T-helper 1 cell (primary cell): ENCODE results near the gene TP53I11.
A peak's percentile ranks its signal among the peaks of the same experiment; 100 is the strongest.

Experiments used
- DNase-seq, 5 donors: peaks; one replicate each; pipeline ENCODE4 v3.0.0-alpha.2; 2012 to 2020
- total RNA-seq, 4 donors: gene quantifications; one replicate each; lab custom pipeline; 2026; lab: John Stamatoyannopoulos, UW

TP53I11 gene, protein sequence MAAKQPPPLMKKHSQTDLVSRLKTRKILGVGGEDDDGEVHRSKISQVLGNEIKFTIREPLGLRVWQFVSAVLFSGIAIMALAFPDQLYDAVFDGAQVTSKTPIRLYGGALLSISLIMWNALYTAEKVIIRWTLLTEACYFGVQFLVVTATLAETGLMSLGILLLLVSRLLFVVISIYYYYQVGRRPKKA
- total RNA-seq: 2.3 to 4.6 (median 3.1) reads per million in 4 donors

DNA sequence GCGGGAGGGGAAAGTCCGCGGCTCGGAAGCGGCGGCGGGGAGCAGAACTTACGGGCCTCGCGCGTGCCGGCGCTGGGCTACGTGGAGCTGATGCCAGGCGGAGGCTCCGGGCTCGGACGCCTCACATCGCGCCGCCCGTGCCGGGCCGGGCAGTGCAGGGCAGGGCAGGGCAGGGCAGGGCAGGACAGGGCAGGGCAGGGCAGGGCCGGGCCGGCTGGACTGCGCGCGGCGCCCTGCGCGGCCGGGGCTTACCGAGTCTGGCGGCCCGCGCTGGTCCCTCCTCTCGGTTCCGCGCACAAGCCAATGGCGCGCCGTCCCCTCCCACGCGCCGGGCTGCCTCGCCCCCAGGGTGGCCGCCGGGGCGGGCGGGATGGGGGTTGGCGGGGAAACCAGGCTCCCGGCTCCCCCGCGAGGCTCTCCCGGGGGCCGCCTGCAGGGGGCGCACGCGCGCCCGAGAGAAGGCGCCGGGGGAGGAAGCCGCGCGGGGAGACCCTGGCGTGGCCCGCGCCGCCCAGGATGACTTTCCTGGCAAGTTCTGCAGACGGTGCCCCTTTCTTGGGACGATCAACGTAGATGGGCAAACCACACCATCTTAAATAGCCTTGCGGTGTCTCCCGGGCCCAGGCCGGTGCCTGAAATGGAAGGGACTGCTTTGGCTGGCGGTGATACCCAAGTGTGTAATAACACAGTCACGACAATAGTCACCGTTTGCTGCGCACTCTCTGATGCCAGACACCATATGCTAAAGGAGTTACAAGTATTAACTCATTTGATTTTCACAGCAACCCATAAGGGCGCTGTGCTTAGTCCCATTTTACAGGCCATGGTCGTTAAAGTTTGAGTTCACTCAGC is at the start of gene TP53I11:
Gene TP53I11 (minus strand): TSS at position 259 of the 852 bp plus-strand sequence. CDS start 12,548 bp downstream, outside the sequence.
- DNase-seq: peak; percentile 20 to 46 (median 27)

DNA sequence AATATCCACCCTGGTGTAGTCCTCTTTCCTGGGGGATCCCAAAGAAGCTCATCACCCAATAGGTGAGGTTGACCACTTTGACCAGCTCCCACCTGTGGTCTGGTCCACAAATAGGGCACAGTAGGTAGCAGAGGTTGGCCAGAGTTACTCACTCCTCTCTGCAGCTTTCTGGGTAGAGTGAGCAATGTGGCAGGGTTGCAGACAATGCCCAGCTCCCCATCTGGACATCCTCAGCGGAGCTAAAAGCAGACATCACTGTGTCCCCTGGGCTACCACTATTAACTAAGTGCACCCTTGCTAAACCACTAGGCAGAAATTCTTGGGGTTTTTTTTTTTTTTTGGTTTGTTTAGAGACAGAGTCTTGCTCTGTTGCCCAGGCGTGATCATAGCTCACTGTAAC is 48.4 kb upstream of the TP53I11 start:
- DNase-seq: no peak

DNA sequence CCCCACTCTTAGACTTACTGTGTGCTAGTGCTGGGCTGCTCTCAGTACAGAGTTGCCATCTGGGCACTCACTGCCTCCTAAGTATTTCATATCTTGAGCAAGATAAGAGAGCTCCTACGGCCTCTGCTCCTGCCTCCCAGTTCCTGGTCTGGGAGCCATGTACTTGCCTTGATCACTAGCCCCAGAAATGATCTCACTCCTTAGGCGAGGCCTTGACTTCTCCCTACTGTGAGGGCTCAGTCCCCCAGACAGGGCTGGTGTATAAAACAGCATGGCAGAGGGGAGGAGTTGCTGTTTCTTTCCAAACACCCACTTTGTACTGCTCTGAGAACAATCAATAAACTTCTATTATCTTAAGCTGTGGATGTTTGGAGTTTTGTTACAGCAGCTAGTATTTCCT is 47.4 kb upstream of the TP53I11 start:
- DNase-seq: no peak

DNA sequence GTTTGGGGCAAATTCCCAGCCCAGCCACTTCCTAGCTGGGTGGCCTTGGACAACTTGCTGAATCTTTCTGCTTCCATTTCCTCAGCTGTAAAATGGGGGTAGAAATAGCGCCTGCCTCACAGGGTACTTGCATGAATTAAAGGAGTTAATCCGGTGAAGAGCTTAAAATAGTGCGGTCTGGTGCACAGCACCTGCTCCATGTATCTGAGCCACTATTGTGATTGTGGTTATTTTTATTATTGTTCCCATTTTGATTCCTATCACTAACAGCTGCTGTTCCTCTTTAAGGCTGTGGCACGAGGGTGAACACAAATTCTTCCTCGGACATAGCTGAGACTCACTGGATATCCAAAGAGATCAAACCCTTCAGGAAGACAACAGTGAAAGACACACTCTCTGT is 46.9 kb upstream of the TP53I11 start:
- no peak for DNase-seq

DNA sequence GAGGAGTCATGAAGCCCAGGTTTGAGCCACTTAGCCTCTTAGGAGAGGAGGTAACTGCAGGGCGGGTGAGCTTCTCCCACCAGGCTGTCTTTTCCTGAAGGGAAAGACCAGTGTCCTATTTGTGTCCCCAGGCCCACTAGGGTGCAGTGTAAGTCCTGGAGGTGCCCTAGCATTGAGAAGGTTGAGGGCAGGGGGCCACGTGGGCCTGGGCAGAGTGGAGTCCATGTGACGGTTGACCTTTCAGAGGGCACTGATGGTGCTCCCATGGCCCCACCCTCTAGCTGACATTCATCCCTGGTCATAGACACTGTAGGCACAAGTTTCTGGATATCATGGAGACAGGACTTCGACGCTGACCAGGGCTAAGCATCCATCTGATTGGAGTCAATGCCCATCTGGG is 44.1 kb upstream of the TP53I11 start:
- no peak for DNase-seq

DNA sequence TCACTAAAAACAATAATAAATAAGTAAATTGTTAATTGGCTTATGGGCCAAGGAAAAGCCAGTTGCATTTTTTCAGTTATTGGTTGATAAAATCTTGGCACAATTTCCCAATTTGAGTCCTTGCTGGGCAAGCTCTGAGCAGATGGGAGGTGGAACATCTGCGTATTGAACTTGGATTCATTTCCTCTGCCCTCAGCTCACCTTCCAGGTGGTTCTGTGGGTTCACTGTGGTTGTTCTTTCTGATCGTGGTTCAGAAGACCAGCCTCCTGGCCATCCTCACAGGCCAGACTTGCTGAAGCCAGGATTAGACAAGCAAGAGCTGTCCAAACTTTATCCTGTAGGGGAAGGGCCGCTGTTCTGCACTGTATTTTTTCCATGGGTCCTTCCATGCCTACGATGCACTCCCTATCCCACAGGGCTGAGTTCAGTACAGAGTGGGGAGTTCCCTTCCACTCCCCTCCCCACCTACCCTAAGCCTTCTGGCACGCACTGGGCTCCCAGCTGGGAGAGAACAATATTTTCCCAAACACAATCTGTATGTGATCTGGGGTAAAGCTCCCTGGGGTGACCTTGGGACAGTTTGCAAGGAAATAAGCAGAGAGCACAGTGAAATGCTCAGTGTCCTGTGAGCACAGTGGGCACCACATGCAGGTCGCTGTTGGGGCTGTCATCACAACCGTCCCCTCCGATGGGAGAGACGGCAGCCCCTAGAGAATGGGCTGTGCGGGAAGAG is 43.5 kb upstream of the TP53I11 start:
- no peak for DNase-seq

DNA sequence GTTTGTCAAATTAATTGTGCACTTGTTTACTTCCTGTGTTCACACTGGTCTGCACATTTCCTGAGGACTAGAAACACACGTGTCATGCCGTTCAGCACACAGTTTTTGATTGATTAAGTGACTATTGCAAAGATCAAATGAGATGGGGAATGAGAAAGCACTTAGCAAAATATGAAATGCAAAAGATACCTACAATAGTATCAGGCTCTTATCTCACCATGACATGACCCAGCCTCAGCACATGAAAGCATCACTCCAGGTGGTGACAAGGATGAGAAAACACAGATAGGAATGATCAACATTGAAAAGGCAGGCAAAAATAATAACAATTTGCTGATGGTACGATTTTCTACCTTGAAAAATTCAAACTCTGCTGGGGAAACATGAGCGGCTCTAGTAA is 42.1 kb upstream of the TP53I11 start:
- DNase-seq: no peak

DNA sequence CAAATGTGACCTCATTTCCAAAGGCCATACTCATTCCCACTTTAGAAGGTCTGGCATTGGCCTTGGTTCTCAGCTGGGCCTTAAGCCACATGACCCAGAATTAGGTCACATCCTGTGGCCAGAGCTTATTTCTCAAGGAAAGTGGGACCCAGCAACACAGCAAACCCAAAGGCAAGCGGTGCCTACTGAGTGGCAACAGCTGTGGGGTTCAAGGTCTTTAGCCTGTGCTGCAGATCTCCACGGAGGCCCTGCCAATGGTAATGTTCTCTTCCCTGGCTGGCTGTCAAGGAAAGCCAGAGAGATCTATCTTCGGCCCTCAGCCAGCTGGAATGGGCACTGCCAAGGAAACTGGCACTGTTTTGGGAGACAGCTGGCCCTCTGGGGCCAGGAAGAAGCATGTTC is 41.5 kb upstream of the TP53I11 start:
- no peak for DNase-seq

DNA sequence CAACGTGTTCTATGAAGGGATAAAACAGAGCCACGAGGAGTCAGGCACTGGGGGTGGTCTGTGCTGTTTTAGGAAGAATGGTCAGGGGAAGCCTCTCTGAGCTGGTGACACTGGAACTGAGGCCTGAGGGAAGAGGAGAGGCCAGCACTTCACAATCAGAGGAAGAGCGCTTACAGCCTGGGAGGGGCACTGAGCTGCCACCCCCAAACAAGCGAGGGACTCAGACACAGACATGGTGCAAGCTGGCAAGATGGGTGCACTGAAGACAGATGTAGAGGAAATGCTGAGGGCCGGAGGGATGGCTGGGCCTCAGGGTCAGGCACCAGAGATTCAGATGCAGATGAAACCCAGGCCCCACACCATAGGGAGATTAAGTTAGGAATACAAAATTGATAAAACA is 40.0 kb upstream of the TP53I11 start:
- DNase-seq: no peak

DNA sequence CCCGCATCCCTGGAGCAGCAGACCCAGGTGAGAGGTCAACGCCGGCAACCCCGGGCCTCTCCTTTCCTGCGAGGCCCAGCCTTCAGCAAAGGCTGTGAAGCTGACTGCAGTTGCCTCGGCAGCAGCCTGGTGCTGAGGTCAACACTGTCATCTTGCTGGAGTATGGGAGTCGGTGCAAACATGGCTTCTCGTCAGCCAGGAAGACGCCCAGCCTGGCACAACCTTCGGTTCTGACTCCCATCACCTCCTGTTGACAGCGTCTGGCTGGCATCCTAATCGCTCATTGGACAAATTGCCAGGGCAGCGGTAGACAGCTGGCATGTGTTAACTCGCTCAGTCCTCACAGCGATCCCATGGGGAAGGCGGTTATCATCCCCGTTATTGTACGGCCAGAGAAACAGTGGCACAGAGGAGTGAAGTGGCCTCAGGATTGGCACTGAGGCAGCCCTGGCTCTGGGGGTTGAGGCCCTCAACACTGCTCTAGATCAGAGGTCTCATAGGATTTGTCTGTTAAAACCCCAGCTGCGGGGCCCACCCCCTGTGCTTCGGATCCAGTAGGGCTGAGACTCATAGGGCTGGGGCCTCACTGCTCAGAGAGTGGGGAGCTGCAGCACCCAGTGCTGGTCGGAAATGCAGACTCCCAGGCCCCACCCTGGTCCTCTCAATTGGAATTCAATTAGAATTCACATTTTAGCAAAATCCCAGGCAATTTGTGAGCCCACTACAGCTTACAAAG is 39.3 kb upstream of the TP53I11 start:
- DNase-seq: no peak

DNA sequence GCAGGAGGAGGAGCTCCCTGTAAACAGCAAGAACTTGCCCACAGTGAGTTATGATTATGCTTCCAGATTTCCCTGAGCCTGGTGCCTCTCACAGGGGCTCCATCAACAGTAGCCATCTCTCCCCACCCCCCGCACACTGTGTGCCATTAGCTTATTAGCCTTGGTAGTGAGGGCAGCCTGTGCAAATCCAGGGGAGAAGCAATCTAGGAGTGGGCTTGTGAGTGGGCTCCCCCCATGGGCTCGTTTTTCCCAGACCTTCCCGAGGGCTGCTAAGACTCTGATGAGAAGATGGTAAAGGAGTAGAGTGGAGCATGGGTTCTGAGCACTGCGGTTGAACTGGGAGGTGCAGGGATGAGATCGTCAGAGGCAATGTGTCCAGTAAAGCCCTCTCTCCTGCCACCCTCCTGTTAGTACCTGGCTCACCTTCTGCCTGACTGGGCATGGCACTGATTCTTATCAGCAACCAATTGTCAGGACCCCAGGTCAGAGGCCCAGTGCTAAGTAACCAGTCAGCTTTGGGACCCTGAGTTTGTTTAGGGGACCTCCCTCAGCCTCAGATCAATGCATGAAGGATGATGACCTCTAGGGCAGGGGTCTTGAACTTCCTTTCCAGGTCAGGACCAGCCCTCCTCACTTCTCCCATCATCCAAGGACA is 38.4 kb upstream of the TP53I11 start:
- no peak for DNase-seq

DNA sequence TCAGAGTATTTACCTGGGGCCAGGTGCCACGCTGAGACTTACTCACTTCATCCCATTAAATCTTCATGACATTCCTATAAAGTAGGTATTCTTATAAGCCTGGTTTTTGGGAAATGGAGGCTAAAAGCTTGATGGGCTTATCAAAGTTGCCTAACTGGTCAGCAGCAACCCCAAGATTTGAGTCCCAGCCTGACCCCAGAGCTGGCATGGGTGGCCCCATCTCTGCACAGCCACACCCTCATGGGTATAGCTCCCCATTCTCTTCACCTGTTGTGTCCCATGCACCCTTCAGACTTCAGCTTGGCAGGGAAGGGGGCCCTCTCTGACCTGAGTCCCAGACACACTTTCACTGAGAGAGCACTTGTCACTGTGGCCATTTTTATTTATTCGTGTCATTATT is 37.4 kb upstream of the TP53I11 start:
- DNase-seq: no peak

DNA sequence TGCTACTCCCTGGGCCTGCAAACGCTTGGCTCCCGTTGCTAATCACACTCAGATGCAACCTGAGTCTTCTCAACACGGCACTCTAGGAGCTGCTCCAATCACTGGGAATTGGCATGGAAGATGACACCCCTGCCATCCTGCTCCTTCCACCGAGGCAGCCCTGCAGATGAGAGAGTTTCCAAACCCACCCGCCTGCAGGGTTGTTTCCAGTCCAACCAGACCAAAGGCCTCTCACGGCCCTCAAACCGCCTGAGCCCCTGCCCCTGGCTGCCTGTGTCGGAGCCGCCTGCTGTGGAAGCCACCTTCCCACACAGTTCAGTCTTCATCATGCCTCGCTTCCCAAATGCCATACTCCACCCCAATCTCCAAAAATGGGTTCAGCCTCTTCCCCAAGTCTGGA is 36.8 kb upstream of the TP53I11 start:
- no peak for DNase-seq

DNA sequence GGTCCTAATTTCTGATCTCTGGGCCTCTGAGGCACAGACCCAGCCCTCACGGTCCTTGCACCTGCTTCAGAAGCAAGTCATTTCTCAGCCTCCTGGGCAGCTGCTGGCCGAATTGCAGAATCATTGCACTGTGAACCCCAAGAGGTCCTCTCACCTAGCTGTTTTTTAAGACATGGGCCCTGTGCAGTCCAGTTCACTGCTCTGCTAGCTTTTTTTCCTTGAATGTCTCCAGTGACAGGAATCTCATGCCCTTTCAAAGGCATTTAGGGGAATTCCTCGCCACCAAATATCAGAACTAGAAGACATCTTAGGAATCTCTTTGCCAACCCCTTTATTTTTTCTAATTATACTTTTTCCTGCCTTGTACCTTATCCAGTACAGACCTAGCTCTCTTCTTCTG is 35.6 kb upstream of the TP53I11 start:
- no peak for DNase-seq

DNA sequence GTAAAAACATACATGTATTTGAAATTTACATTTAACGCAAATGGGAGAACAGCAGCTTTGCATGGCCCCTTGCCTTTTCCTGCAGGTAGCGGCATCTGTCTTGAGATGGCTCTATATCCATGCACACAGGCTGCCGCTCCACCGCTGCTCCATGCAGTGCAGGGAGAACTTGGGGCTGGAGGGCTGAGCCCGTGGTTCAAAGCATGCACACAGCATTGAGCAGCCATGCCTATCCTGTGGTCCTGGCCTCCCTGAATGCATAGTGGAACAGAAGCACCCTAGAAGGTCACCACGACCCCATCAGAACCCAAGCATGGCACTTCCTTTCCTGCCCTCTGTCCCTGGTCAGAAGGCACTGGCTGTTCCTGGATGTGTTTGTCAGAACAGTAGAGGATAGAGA is 35.0 kb upstream of the TP53I11 start:
- DNase-seq: no peak

DNA sequence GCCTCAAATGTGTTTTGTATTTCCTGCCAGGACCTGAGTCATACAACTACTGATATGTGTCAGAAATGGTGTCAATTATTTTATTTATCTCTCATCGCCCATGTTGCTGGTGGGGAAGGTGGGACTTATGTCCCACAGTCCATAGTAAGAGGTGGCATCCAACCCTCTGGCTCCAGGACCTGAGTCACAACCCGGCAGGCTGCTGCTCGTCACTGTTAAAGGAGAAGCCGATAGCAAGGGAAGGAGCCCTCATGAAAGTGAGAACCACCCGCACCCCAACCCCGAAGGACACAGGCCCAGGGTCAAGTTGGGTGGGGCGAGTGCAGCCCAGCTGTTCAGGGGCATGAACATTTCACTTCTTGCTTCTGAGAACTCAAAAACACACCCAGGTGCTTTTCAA is 33.1 kb upstream of the TP53I11 start:
- no peak for DNase-seq

DNA sequence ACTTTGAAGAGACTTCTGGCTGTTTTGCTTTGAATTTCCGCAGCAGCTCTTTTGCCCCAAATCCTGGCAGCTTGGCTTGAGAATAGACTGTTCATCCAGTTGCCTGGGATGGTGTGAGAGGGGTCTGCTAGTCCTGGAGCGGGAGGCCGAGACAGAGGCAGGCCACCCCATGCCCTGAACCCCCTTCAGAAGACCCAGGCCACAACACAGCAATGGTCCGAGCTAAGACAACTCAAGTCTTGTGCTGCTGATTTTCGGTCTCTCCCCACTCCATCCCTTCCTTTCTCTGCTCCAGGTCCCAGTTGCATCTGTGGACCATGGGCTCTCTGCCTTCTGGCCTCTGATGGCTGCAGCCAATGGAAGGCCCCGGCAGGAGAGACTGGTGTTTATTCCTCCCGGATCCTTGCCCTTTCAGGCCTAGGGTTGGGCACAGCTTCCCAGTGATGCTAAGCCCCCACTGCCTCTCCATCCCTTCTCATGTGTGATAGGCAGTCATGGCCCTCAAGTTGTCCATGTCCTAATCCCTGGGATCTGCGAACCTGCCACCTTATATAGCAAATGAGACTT is 31.9 kb upstream of the TP53I11 start:
- DNase-seq: no peak

DNA sequence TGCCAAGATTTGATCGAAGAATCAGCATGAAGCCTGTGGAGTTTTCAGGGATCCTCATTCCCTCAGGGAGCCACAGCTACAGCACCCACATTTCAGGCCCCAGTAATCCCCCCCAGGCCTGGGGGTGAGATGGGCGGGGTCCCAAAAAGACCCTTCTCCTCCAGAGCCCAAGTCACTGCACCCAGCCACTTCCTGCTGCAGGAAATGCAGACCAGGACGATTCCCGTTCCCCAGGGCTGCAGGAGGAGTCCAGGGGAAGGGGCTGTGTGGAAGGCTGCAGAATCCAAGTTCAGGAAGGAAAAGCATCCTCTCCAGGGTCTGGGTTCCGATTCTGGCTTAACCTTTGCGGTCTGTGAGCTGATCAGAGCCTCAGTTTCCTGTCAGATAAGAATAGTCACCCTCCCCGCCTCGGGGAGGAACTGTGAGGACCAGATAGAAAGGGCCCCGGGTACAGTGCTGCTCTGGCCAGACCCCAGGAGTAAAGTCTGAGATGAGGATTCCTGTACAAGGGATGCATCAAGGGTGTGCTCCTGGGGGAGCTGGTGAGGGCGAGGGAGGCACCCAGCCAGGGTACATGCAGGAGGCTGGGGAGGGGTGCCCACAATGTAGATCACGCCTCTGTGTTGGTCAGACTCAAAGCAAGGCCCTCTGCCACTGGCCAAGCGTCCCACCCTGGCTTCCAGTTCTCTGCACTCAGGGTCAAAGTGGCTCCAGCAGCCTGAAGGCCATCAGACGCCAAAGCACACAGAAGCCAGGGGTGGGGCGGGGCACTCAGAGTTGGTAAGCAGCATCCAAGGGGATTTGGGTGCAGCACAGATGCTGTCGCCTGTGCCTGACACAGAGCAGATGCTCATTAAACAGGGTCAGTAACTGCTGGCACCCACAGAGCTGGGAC is 30.1 kb upstream of the TP53I11 start:
- no peak for DNase-seq

DNA sequence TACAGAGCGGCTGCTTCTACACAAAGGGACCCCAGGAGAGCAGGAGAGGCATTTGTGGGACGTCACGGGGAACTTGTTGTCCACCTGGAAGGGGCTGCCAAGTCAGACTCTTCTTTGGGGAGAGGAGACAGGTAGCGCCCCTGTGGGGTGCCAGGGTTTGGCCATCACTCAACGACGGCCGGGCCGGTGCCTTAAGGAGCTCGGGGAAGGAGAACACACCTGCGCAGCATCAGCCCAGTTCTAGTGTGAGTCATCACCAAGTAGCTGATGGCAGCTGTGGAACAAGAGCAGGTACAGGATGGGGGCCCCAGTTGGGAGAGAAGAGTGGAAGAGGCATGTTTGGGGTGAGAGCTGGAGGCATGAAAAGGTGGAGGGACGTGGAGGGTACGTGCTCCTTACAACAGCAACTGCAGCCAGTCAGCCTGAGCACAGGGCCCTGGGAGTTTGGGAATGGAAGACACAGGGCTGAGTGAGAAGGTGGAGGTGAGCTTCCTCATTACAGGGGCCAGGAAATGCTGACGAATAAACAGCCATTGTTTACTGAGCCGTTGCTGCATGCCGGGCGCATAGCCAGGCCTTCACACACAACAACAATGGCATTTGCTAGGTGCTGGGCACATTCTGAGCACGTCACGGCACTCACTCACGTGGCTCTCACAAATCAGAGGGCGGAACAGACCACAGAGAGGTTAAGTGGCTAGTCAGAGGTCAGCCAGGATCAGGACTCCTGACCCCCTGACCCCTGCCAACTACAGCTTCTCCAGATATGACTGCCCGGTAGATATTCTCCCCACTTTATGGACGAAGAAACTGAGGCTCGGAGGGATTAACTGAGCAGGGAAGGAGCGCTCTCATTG is 29.1 kb upstream of the TP53I11 start:
- no peak for DNase-seq

DNA sequence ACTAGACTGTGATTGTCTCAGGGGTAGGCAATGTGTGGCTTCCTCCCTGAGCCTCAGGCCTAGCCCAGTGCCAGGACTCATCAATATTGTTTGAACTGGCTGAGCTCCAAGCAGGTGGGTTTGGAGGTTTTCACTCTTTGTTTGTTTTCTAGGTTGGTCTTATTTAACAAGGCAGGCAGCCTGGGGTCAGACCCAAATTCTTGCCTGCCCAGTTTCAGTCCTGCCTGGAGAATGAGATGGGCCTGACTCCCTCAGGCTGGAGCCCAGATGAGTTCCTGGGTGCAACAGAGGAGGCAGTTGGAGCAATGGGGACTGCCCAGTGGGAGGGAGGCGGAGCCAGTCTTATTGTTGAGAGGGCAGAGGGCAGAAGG is 28.3 kb upstream of the TP53I11 start:
- no peak for DNase-seq
